Measurements from ENCODE around the gene DUS3L.
"Not testable (repeated sequence)": the region's sequence is repeated elsewhere in the genome, so short reads cannot be mapped to it uniquely, and the experiment has no call there.

DUS3L gene

DNA sequence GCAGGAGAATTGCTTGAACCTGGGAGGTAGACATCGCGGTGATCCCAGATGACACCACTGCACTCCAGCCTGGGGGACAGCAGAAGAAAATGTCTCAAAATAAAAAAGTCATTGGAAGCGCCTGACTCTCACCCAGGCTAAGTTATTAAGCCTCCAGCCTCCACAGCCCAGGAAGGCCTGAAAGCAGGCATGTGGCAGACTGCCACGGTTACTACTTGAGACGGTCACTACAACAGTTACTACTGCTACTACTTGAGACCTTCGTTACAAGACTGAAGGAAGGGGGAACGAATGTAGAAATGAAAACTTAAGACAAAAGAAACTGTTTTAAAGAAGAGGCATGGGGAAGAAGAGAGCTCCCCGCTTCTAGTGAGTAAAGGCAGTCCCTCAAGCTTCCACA is 16.0 kb downstream of the DUS3L start:
- no peak for DNase-seq (ENCODE audit: low spot score)

DNA sequence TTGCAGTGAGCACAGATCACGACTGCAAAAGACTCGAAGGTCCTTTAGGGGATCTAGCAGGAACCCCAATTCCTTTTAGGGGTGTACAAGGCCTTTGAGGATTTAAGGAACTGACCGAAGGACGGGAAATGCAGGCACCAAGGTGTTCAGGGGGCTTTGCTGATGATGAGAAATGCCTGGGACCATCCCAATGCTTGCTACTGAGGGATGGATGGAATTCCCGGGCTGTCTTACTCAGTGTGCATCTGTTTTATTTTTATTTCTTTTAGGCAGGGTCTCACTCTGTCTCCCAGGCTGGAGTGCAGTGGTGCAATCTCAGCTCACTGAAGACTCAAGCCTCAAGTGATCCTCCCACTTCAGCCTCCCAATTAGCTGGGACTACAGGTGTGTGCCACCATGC is 17.7 kb downstream of the DUS3L start:
- DNase-seq (ENCODE audit: low spot score), result no peak

DNA sequence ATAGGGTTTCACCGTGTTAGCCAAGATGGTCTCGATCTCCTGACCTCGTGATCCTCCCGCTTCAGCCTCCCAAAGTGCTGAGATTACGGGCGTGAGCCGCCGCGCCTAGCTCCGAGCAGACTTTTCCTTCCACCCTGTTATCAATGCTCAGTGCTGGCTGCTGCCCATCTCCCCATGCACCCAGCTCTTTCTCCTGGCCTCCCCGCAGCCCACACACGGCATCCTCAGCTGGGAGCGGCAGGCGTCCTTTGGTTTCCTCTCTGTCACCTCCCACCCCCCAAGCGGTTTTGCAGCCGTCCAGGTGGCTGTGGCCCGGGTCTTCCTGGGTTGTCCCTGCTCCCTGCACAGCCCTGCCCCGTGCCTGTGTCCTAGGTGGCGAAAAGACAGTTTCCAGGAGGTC is 18.5 kb downstream of the DUS3L start:
- DNase-seq (ENCODE audit: low spot score), result no peak

DNA sequence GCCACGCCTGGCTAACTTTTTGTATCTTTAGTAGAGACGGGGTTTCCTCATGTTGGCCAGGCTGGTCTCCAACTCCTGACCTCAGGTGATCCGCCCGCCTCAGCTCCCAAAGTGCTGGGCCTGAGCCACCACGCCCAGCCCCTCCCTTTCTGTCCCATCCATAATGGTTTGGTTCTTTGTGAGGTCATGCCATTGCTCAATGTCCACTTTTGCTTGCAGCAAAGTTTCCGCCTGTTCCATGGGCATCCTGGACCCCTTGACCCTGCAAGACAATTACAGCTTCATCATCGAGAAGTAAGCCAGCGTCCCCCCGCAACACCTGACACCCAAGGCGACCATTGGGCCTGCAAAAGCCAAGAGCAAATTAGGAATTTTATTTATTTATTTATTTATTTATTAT is 23.0 kb downstream of the DUS3L start:
- DNase-seq (ENCODE audit: low spot score), result no peak

- no peak for DNase-seq (ENCODE audit: low spot score)
Measured at GRCh38 chr19:5765220-5765619, 25.7 kb downstream of the DUS3L start.

DNA sequence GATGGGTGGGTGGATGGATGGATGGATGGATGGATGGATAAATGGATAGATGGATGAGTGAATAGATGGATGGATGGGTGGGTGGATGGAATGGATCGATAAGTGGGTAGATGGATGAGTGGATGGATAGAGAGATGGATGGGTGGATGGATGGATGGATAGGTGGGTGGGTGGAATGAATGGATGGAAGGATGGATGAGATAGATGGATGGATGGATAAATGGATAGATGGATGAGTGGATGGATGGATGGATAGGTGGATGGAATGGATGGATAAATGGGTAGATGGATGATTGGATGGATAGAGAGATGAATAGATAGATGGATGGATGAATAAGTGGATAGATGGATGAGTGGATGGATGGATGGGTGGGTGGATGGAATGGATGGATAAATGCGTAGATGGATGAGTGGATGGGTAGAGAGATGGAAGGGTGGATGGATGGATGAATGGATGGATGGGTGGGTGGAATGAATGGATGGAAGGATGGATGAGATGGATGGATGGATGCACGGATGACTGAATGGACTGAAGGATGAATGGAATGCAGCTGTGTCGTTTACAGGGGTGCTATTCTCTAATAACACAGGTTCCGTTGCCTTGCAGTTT is 28.2 kb downstream of the DUS3L start:
- no peak for DNase-seq (ENCODE audit: low spot score)

DNA sequence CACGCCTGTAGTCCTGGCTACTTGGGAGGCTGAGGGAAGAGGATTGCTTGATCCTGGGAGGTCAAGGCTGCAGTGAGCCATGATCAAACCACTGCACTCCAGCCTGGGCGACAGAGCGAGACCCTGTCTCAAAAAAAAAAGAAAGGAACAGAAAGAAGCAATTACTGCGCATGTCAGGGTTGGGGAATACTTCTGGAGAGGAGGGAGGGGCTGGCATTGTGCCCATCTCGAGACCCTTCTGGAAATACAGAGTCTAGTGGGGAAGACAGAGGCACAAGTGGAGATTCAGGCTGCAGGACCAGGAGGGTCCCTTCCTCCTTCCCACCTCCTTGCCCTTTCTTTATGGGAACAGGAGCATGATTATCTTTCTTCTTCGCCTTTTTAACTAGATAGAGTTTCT is 37.2 kb downstream of the DUS3L start:
- DNase-seq (ENCODE audit: low spot score), result no peak

- DNase-seq (ENCODE audit: low spot score), result no peak
Measured at GRCh38 chr19:5751709-5752108, 39.3 kb downstream of the DUS3L start.

DNA sequence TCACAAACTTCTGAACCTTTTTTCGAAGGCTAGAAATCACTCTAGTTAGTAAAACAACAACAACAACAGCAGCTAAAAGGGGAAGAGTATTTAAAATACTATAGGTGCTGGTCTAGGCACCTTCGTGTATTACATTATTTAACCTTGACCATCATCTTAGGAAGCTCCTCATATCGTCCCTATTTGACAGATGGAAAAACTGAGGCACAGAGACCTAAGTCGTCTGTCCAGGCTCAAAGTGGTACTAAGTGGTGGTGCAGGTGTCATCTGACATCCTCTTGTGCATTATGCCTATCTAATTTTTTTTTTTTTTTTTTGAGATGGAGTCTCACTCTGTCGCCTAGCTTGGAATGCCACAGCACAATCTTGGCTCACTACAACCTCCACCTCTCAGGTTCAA is 41.5 kb downstream of the DUS3L start:
- no peak for DNase-seq (ENCODE audit: low spot score)

GRCh38 chr19:5748920-5749319 is 42.0 kb downstream of the DUS3L start:
- not testable (repeated sequence) for DNase-seq (ENCODE audit: low spot score)

DNA sequence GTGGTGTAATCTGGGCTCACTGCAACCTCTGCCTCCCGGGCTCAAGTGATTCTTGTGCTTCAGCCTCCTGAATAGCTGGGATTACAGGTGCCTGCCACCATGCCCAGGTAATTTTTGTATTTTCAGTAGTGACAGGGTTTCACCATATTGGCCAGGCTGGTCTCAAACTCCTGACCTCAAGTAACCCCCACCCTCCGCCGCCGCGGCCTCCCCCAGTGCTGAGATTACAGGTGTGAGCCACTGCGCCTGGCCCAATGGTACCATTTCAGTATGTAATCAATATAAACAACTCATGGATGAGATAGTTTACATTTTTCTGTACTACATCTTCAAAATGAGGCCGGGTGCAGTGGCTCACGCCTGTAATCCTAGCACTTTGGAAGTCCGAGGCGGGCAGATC is 46.0 kb downstream of the DUS3L start:
- not testable (repeated sequence) for DNase-seq (ENCODE audit: low spot score)

- no peak for DNase-seq (ENCODE audit: low spot score)
Measured at GRCh38 chr19:5743630-5744029, 47.3 kb downstream of the DUS3L start.

DNA sequence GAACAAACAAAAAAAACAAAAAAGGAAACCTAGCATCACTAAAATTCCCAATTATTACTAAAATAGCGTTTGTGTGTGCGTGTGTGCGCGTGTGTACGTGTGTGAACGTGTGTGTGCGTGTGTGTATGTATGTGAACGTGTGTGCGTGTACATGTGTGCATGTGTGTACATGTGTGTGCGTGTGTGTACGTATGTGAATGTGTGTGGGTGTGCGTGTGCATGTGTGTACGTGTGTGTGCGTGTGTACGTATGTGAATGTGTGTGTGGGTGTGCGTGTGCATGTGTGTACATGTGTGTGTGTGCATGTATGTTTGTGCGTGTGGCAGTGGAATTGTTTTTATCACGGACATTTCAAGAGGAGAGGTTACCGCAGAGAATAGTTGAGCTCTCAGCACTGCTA is 48.9 kb downstream of the DUS3L start:
- DNase-seq (ENCODE audit: low spot score), result no peak

DNA sequence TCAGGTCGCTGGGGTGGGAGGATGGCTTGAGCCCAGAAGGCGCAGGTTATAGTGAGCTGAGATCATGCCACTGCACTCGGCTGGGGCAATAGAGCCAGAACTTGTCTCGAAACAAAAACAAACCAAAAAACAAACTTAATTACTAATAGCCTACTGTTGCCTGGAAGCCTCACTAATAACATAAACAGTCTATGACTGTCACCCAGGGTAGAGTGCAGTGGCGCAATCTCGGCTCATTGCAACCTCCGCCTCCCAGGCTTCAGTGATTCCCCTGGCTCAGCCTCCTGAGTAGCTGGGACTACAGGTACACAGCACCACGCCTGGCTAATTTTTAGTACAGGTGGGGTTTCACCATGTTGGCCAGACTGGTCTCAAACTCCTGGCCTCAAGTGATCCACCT is 52.5 kb downstream of the DUS3L start:
- no peak for DNase-seq (ENCODE audit: low spot score)
